Measurements from ENCODE around the gene TNN.
"Not testable (repeated sequence)": the region's sequence is repeated elsewhere in the genome, so short reads cannot be mapped to it uniquely, and the experiment has no call there.

The TNN gene

DNA sequence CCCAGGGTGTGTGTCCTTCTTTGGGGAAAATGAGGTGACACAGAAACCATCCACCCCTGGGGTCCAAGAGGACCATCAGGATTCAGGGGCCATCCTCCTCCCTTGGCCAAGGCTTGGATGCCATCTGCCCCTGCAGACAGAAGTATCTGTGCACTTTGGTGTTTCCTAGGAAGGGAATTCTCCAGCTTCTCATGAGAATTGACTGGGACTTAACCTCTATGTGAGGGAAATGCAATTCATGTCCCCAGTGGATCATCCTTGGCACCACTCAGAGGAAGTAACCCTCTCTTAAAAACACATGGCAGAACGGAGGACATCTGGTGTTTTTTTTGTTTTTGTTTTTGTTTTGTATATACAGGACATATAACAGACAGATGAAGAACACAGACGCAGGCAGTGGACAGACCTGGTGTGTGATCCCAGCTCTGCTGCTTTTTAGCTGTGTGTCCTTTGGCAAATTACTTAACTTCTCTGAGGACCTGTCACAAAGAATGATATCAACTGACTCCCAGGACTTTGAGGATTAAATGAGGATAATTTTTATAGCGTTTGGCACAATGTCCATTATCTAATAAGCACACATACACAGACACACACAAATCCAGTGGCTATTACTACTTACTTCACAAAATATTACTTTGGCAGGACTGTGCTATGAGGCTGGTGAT lies 3.8 kb downstream of the TNN start:
- no peak for DNase-seq

DNA sequence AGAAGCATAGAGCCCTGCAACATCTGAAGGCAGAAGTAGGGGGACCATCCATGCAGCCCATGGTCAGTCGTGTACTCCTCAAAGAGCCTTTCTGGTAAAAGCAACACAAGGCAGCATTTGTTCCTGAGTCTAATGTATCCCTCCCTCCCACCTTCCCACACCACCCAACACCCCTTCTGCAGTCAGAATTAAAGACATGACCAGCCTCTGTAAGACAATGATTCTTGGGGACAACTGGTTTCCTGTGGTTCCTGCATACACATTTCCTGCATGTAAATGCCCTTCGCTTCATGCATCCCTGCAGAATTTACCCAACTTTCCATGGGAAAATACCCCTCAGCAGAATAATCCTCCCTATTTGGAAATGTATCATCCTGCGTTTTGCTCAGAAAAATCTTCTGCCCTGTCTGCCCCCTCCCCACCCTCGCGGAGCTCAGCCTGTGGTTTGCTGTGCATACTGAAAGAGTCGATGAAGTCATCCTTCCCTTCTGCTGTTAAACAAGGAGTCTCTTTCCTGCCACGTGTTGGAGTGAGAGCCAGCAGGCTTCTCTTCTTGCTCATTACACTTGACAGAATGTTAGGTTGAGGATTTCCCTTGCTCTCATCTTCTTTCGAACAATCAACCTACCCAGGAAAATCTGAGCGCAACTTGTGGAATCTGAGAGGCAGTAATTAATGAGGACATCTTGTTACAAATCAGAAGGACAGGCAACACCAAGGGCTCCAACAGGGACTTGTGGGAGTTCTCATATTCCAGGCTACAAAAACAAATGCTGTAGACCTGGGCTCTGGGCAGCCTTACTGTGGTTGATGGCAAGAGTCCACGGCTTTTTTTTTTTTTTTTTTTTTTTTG lies 4.7 kb downstream of the TNN start:
- DNase-seq, result no peak

DNA sequence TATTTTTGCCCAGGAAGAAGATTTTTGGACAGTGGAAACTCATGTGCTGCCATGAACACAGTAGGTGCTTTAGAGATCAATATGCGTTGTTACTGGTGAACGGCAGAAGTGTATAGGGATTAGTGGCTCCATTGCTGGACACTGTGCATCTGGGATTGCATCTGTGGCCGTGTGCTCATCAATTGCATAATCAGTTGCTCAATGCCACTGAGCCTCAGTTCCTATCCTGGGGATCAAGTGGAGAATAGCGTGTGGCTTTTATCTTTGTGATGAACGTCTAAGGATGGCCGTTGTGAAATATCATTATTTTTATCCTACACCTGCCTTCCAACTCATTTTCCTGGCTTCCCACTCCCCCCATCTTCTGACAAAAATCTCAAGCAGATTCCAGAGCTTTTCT lies 5.4 kb downstream of the TNN start:
- DNase-seq, result no peak

DNA sequence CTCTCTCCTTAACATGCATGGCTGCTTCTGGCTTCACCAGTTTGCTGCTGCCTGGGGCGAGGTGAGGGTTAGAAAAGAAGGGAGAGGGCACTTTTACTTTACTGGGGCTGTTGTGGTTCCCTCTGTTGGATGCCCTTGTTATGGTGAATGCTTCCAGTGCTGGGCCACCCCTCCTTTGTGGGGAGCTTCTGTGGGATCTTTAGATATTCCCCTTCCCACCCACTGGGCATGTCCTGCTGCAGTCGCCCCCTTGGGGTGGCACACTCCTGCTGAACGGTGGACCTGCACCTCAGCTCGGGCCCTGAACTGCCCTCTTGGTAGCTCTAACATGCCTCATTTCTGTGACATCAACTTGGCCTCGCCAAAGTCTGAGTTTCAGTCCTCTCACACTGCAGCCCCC lies 6.0 kb downstream of the TNN start:
- no peak for DNase-seq

DNA sequence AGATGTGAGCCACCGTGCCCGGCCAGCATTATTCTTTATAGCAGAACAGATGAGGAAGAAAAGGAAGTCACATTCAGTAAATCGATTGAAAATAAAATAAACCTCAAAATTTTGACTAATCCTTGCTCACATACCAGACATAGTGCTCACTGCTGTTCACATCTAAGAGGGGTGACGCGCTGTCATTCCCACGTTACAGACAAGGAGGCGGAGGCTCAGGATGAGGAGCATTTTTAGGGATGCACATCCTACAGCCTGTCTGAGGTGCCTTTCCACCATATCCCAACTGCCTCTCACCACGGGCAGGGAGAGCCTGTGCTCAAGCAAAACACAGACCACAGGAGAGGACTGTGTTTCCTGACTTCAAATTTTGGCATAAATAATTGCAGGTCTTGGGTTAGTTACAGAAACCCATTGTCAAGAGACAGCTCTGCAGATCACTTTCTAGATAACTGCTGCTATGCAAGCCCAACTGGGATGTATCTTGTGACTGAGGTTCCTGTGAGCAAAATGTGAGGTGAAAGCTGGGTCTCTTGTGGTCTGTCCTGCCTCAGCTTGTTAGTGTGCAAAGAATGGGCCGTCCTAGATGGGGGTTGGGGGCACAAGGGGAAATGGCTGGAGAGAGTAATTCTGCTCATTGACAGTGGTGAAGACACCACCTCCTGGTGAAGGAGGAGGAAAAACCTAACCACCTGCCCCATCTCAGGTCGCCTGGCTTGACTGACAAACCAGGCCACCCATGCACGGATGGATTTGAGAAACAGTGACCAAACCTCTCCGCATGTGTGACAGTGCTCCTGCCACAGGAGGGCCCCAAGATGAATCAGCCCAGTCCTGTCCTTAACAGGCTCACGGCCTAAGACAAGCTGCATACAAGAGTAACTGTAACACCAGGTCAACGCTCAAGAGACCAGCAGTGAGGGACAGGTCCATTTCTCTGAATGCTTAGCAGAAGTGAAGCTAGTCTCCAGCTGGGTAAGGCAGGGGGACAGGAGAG lies 8.2 kb downstream of the TNN start:
- no peak for DNase-seq

DNA sequence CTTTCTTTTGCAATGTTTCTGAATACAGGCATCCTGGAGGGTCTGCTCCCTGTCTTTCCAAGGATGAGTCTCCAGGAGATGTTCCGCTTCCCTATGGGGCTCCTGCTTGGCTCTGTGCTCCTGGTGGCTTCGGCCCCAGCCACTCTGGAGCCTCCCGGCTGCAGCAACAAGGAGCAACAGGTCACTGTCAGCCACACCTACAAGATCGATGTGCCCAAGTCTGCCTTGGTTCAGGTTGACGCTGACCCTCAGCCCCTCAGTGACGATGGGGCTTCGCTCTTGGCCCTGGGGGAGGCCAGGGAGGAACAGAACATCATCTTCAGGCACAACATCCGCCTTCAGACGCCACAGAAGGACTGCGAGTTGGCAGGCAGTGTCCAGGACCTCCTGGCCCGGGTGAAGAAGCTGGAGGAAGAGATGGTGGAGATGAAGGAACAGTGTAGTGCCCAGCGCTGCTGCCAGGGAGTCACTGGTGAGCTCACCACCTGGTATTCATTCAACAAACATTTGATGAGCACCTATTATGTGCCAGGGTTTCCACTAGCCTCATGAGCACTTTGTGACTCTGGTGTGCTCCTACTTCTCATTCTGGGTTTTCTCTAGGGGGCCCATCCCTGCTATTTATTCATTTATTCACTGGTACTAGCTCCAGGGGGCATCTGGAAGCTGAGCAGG lies 9.9 kb downstream of the TNN start:
- DNase-seq, result no peak

DNA sequence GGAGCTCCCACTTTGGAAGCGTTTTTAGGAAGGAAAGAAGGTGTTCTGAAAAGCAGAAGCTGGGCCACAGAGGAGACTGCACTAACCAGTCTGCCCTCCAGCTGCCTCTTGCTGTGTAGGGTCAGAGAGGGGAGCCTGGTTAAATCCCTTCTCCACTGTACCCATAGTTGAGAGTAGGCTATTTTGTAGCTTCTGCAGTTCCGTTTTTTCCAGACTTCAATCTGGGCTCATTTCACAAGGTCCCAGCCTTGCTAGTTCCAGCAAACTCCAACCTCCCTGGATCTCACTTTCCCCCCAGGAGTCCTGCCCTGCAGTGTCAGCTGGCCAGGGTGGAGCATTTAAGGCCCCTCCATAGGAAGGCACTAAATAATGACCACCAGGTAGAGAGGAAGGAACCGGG lies 11.0 kb downstream of the TNN start:
- no peak for DNase-seq

DNA sequence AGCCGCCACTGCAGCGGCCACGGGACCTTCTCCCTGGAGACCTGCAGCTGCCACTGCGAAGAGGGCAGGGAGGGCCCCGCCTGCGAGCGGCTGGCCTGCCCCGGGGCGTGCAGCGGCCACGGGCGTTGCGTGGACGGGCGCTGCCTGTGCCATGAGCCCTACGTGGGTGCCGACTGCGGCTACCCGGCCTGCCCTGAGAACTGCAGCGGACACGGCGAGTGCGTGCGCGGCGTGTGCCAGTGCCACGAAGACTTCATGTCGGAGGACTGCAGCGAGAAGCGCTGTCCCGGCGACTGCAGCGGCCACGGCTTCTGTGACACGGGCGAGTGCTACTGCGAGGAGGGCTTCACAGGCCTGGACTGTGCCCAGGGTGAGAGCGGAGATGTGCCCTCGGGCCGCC lies 11.7 kb downstream of the TNN start:
- no peak for DNase-seq

DNA sequence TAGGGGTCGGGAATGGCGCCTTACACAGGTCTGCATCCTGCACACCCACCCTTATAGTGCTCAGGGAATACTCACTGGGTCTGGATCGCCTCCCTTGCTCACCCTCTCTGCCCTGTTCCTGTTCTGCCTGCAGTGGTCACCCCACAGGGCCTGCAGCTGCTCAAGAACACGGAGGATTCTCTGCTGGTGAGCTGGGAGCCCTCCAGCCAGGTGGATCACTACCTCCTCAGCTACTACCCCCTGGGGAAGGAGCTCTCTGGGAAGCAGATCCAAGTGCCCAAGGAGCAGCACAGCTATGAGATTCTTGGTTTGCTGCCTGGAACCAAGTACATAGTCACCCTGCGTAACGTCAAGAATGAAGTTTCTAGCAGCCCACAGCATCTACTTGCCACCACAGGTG lies 12.4 kb downstream of the TNN start:
- DNase-seq, result no peak

DNA sequence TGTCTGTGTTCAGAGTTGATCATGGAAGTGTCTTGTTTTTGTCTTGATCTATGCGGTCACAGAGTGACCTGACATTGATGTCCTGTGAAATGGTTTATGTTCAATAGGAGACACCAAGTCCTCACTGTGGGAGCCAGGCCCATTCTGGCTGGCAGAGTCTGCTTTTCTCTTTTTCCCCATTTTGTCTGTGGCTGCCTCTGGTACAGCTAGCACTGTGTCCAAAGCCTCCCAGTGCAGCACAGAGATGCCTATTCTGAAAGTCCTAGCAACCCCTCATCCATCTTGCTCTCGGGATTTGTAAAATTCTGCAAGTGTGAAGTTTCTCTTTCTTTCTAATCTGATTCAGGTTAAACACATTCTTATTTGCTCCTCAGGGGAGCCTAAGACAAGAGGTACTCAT lies 14.3 kb downstream of the TNN start:
- DNase-seq, result no peak

DNA sequence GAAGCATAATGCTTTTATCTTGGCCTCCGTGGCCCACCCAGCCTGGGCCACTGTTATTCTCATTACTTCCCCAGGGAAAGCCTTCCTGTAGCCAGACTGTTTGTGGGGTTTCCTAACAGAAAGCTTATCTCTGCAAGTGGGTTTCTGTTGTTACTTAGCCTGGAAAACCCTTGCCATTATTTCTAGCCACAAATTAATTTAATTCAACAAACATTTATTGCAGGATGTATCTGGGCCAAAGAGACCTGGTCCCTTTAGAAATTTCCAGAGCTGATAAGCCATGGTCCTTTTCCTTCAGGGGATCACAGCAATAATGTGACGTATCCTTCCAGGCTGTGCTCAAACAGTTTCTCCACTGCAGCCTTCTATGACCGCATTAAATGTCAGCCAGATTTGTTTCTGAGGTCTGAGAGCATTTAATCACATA lies 20.9 kb downstream of the TNN start:
- DNase-seq, result no peak

DNA sequence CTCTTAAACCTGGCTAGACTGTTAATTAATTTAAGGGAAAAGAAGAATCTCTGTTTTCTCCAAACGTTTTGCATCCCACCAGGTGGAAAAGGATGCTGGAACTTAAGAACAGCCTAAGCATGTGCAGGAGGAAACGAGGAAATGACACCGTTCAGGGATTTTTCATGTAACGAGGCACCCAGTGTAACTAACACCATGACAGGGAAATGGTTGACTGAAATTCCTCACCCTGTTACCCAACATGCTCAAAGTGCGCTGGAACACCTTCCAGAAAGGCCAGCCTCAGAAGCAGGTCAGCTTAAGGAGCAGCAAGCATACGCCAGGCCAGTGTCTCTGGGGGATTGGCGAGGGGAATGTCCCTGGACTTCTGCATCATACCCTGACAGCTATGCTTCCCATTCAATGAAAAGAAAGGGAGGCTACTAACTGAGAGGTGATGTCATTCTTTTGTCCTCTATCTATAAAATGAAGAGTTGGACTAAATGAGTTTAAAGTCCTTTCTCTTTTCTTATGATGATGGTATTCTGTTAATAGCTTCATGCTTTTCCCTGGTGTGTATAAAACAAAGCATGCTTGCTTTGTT lies 21.6 kb downstream of the TNN start:
- no peak for DNase-seq

DNA sequence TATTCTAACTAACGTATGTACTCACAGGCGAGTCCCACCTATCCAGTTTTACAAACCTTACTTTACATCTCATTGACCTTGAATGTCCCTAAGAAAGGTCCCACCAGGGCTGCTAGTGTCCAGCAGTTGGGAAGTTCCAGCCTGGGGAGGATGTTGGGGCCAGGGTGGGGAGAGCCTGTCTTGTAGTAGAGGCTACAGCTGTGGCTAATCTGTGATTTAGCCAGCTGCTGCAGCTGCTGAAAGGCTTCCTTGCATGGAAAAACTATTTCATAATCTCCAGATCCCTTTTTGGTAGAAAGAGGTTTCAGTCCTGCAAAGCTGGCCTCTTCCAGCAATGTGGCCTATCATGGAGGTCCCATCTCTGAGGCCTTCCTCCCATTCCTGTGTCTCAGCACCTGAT lies 23.1 kb downstream of the TNN start:
- DNase-seq, result no peak

DNA sequence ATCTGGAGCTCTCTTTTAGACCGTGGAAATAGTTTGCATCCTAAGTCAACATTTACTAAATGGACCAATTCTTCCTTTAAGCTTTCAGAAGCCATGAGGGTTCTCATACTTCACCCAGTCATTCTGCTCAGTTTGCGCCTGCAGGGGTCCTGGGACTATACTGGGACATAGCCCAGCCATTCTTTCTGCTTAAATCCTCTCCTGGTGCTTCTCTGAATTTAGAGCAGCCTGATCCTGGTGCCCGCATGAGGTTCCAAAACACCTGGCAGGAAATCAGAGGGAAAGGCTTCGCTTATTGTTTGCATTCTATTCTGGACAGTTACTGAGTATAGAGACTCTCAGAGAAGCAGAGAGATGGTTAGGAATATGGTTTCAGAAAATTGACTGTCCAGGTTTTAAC lies 27.0 kb downstream of the TNN start:
- no peak for DNase-seq

DNA sequence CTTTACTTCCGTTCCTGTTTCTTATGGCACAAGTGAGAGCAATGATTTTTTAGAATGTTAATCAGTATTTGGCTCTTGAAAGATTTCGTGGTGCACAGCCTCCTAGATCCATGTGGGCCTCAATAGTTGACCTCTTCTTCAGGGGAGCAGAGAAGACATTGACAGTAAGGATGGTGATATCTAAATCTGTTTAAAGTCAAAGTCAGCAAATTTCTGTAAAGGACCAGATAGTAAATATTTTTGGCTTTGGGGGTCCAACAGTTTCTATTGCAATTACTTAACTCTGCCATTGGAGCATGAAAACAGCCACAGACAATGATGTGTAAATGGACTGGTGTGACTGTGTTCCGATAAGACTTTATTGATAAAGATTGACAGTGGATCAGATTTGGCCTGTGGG lies 27.4 kb downstream of the TNN start:
- DNase-seq, result no peak

DNA sequence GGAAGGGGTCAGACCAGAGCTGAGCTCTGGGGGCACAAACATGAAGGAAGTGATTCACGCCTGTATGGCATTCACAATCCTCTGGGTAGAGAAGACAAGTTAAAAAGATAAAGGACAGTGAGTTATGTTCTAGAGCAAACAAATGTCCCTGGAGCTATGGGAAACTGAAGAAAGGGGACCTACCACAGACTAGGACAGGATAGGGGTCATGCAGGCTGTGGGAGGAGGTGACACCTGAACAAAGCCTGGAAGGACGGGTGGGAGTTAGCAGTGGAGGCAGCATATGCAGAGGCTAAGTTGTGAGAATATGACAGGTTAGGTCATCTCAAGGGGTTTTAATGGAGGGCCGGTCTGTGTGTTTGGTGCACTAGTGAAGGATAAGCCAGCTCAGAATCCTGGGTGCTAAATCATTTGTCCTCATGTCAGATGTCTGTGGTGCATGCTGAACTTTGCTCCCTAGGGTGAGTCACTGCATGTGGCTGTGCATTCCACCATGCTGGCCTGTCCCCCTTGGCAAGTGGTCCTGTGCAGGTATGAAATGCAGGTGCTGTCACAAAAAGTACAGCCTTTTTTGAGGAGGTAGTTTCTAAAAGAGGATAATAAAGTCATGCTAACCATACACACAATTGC lies 28.5 kb downstream of the TNN start:
- no peak for DNase-seq

DNA sequence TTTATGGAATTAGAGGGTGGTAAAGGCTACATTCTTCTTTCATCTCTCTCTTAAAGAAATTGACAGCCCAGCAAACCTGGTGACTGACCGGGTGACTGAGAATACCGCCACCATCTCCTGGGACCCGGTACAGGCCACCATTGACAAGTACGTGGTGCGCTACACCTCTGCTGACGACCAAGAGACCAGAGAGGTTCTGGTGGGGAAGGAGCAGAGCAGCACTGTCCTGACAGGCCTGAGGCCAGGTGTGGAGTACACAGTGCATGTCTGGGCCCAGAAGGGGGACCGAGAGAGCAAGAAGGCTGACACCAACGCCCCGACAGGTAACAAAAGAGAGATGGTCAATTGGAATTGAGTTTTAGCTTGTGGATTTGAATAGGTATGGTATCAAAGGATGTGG lies 29.7 kb downstream of the TNN start:
- DNase-seq, result no peak

DNA sequence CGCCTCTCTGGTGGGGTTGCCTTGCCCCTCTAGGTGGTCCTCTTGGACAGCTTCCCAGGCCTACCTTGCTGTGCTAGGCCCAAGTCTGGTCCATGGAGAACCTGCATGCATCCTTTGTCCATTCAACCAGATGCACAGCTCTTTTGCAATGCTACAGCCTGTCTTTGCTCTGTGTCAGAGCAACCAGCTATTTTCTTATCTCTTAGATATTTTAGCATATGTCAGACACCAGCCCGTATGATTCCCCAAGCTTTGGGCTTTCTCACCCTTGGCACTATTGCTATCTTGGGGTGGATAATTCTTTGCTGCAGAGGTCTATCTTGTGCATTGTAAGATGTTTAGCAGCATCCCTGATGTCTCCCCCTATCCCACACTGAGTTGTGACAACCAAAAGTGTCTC lies 32.3 kb downstream of the TNN start:
- DNase-seq, result no peak

DNA sequence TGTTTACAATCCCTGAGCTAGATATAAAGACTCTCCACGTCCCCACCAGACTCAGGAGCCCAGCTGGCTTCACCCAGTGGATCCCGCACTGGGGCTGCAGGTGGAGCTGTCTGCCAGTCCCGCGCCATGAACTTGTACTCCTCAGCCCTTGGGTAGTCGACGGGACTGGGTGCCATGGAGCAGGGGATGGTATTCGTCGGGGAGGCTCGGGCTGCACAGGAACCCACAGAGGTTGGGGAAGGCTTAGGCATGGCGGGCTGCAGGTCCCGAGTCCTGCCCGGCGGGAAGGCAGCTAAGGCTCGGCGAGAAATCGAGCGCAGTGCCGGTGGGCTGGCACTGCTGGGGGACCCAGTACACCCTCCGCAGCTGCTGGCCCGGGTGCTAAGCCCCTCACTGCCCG lies 34.5 kb downstream of the TNN start:
- DNase-seq, result not testable (repeated sequence)

DNA sequence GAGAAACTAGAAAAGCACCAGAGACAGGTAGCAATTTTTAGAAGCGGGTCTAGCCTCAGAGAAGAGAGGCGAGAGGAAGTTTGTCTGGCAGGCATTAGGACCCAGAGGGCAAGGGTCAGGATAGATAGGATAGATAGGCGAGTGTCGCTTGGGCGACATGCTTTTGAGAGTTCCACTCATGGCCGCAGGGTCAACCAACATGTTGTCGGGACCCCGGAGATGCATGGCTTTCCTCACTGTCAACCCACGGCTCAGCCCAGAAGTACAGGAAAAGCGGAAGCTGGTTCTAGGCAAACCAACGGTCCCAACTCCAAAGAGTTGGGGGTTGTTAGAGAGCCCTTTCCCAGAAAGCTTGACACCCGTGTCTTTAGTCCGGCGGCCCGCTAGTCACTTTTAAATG lies 38.9 kb downstream of the TNN start:
- not testable (repeated sequence) for DNase-seq

DNA sequence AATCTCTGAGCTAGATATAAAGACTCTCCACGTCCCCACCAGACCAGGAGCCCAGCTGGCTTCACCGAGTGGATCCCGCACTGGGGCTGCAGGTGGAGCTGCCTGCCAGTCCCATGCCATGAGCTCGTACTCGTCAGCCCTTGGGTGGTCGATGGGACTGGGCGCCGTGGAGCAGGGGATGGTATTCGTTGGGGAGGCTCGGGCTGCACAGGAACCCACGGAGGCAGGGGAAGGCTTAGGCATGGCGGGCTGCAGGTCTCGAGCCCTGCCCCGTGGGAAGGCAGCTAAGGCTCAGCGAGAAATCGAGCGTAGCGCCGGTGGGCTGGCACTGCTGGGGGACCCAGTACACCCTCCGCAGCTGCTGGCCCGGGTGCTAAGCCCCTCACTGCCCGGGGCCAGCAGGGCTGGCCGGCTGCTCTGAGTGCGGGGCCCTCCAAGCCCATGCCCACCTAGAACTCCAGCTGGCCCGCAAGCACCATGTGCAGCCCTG lies 40.7 kb downstream of the TNN start:
- not testable (repeated sequence) for DNase-seq

DNA sequence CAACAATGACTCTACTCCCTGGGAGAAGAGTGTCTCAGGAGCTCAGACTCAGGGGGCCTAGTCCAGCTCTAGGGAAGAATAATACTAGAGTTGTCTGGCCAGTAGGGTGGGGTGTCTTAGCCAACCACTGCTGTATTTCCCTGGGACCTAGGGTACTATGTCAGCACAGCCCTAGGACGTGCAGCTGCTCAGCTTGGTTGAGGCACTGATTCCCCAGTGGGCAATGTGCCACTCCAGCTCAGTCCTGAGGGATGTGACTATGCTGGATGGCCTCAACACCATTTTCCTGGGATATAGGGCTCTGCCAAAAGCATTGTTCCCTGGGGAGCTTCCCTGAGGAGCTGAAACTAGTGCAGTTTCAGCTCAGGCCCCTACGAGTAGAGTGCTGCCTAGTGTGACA lies 47.4 kb downstream of the TNN start:
- DNase-seq, result no peak

Measured in activated effector memory CD4-positive, alpha-beta T cell treated with anti-CD3 and anti-CD28 coated beads, Interleukin-2, amount 50 U/mL, for 16 hours (primary cell).